ENCODE data around the gene TM4SF4.
"Not testable (repeated sequence)": the region's sequence is repeated elsewhere in the genome, so short reads cannot be mapped to it uniquely, and the experiment has no call there.

Gene TM4SF4

GRCh38 chr3:149437710-149438109 lies 36.8 kb upstream of the TM4SF4 start:
- Histone ChIP-seq H3K4me3 (no peak overlapping the region), H3K9ac (ENCODE audit: insufficient read length) (no peak overlapping the region), H3K27ac (no peak overlapping the region), H3K9me3 (ENCODE audit: low read depth, low read length) (no peaks in the 10 kb centered on the region), H3K36me3 (ENCODE audit: insufficient read depth, low read length) (no peaks in the 10 kb centered on the region)
- DNase-seq (ENCODE audit: low read depth, low spot score) = no peak
- TF ChIP-seq FOXP2 (optimal IDR thresholded peaks at IDR 0.05; ENCODE audit: control extremely low read depth, extremely low read length, insufficient read depth) (no peak), EZH2 (IDR thresholded peaks at IDR 0.05) (no peak), POLR2AphosphoS5 (IDR thresholded peaks at IDR 0.05; ENCODE audit: borderline replicate concordance, low read depth, low read length) (no peak)

GRCh38 chr3:149438981-149439380 lies 35.5 kb upstream of the TM4SF4 start:
- no peak overlapping the region for H3K27ac ChIP-seq
- TF ChIP-seq POLR2AphosphoS5 (IDR thresholded peaks at IDR 0.05; ENCODE audit: borderline replicate concordance, low read depth, low read length) (no peak), FOXP2 (optimal IDR thresholded peaks at IDR 0.05; ENCODE audit: control extremely low read depth, extremely low read length, insufficient read depth) (no peak), EZH2 (IDR thresholded peaks at IDR 0.05) (no peak)
- H3K9me3 ChIP-seq (ENCODE audit: low read depth, low read length) = no peaks in the 10 kb centered on the region
- H3K4me3 ChIP-seq = no peak overlapping the region
- H3K36me3 ChIP-seq (ENCODE audit: insufficient read depth, low read length) = no peaks in the 10 kb centered on the region
- no peak overlapping the region for H3K9ac ChIP-seq (ENCODE audit: insufficient read length)
- no peak for DNase-seq (ENCODE audit: low read depth, low spot score)

GRCh38 chr3:149441642-149442041 lies 32.9 kb upstream of the TM4SF4 start:
- H3K27ac ChIP-seq = no peak overlapping the region
- DNase-seq (ENCODE audit: low read depth, low spot score) = no peak
- no peak overlapping the region for H3K9ac ChIP-seq (ENCODE audit: insufficient read length)
- H3K4me3 ChIP-seq = no peak overlapping the region
- H3K9me3 ChIP-seq (ENCODE audit: low read depth, low read length) = no peaks in the 10 kb centered on the region
- no peaks in the 10 kb centered on the region for H3K36me3 ChIP-seq (ENCODE audit: insufficient read depth, low read length)
- no peak for TF ChIP-seq POLR2AphosphoS5 (IDR thresholded peaks at IDR 0.05; ENCODE audit: borderline replicate concordance, low read depth, low read length)
- no peak for TF ChIP-seq EZH2 (IDR thresholded peaks at IDR 0.05)
- TF ChIP-seq FOXP2 (optimal IDR thresholded peaks at IDR 0.05; ENCODE audit: control extremely low read depth, extremely low read length, insufficient read depth) = no peak

GRCh38 chr3:149442043-149442442 lies 32.5 kb upstream of the TM4SF4 start:
- Histone ChIP-seq H3K9ac (ENCODE audit: insufficient read length) (no peak overlapping the region), H3K27ac (no peak overlapping the region), H3K9me3 (ENCODE audit: low read depth, low read length) (no peaks in the 10 kb centered on the region), H3K4me3 (no peak overlapping the region), H3K36me3 (ENCODE audit: insufficient read depth, low read length) (no peaks in the 10 kb centered on the region)
- no peak for TF ChIP-seq EZH2 (IDR thresholded peaks at IDR 0.05)
- TF ChIP-seq POLR2AphosphoS5 (IDR thresholded peaks at IDR 0.05; ENCODE audit: borderline replicate concordance, low read depth, low read length) = no peak
- TF ChIP-seq FOXP2 (optimal IDR thresholded peaks at IDR 0.05; ENCODE audit: control extremely low read depth, extremely low read length, insufficient read depth) = no peak
- DNase-seq (ENCODE audit: low read depth, low spot score) = no peak

- no peak overlapping the region for H3K27ac ChIP-seq
- DNase-seq (ENCODE audit: low read depth, low spot score) = no peak
- TF ChIP-seq FOXP2 (optimal IDR thresholded peaks at IDR 0.05; ENCODE audit: control extremely low read depth, extremely low read length, insufficient read depth) (no peak), POLR2AphosphoS5 (IDR thresholded peaks at IDR 0.05; ENCODE audit: borderline replicate concordance, low read depth, low read length) (no peak), EZH2 (IDR thresholded peaks at IDR 0.05) (no peak)
- no peak overlapping the region for H3K9ac ChIP-seq (ENCODE audit: insufficient read length)
- no peaks in the 10 kb centered on the region for H3K9me3 ChIP-seq (ENCODE audit: low read depth, low read length)
- H3K36me3 ChIP-seq (ENCODE audit: insufficient read depth, low read length) = no peaks in the 10 kb centered on the region
- no peak overlapping the region for H3K4me3 ChIP-seq
Observed at GRCh38 chr3:149442851-149443544, 31.5 kb upstream of the TM4SF4 start.

GRCh38 chr3:149443545-149443912 lies 31.0 kb upstream of the TM4SF4 start:
- H3K9ac ChIP-seq (ENCODE audit: insufficient read length) = no peak overlapping the region
- H3K4me3 ChIP-seq = no peak overlapping the region
- no peaks in the 10 kb centered on the region for H3K36me3 ChIP-seq (ENCODE audit: insufficient read depth, low read length)
- no peak overlapping the region for H3K27ac ChIP-seq
- H3K9me3 ChIP-seq (ENCODE audit: low read depth, low read length) = no peaks in the 10 kb centered on the region
- DNase-seq (ENCODE audit: low read depth, low spot score) = no peak
- no peak for TF ChIP-seq FOXP2 (optimal IDR thresholded peaks at IDR 0.05; ENCODE audit: control extremely low read depth, extremely low read length, insufficient read depth)
- TF ChIP-seq POLR2AphosphoS5 (IDR thresholded peaks at IDR 0.05; ENCODE audit: borderline replicate concordance, low read depth, low read length) = no peak
- TF ChIP-seq EZH2 (IDR thresholded peaks at IDR 0.05) = no peak

- not testable (repeated sequence) for H3K36me3 ChIP-seq (ENCODE audit: insufficient read depth, low read length); H3K27ac ChIP-seq; H3K4me3 ChIP-seq; H3K9ac ChIP-seq (ENCODE audit: insufficient read length); H3K9me3 ChIP-seq (ENCODE audit: low read depth, low read length); DNase-seq (ENCODE audit: low read depth, low spot score)
Observed at GRCh38 chr3:149444867-149445266, 29.6 kb upstream of the TM4SF4 start.

GRCh38 chr3:149448331-149448831 lies 26.1 kb upstream of the TM4SF4 start:
- TF ChIP-seq POLR2AphosphoS5 (IDR thresholded peaks at IDR 0.05; ENCODE audit: borderline replicate concordance, low read depth, low read length) (no peak), FOXP2 (optimal IDR thresholded peaks at IDR 0.05; ENCODE audit: control extremely low read depth, extremely low read length, insufficient read depth) (no peak), EZH2 (IDR thresholded peaks at IDR 0.05) (no peak)
- Histone ChIP-seq H3K4me3 (no peak overlapping the region), H3K27ac (no peak overlapping the region; the same call in 1 of the 2 replicates), H3K9ac (ENCODE audit: insufficient read length) (no peak overlapping the region), H3K9me3 (ENCODE audit: low read depth, low read length) (0 out of 2 replicates have a peak, but pooled peaks cover 5% of the 10 kb centered on the region), H3K36me3 (ENCODE audit: insufficient read depth, low read length) (no peaks in the 10 kb centered on the region)
- DNase-seq (ENCODE audit: low read depth, low spot score) = no peak

GRCh38 chr3:149449182-149449581 lies 25.3 kb upstream of the TM4SF4 start:
- TF ChIP-seq EZH2 (IDR thresholded peaks at IDR 0.05) (no peak), FOXP2 (optimal IDR thresholded peaks at IDR 0.05; ENCODE audit: control extremely low read depth, extremely low read length, insufficient read depth) (no peak), POLR2AphosphoS5 (IDR thresholded peaks at IDR 0.05; ENCODE audit: borderline replicate concordance, low read depth, low read length) (no peak)
- Histone ChIP-seq H3K27ac (peak overlapping the region; percentile 75), H3K9ac (ENCODE audit: insufficient read length) (no peak overlapping the region), H3K36me3 (ENCODE audit: insufficient read depth, low read length) (no peaks in the 10 kb centered on the region), H3K4me3 (peak overlapping the region; percentile 5; the same call in 1 of the 2 replicates), H3K9me3 (ENCODE audit: low read depth, low read length) (0 out of 2 replicates have a peak, but pooled peaks cover 5% of the 10 kb centered on the region)
- DNase-seq (ENCODE audit: low read depth, low spot score) = no peak

Measured in SK-N-MC (cell line).